IMR-90 (cell line): ENCODE data around the gene DOCK2. TPM values are rescaled to one million over a fixed set of nuclear protein-coding genes. Genes with fewer than 3 reads are reported as not detected.
A peak's percentile ranks its signal among the peaks of the same experiment; 100 is the strongest.

Experiments
- ATAC-seq: fragments of 200-7000 bp; cut with Tn5 transposase; 2 replicates; pipeline ENCODE4 v1.9.1; 2020; ENCODE audit warnings: low read depth, mild to moderate bottlenecking, moderate library complexity
- BruUV-seq: library from RNA; stranded (reverse); fragments of 400-500 nt; replicated peaks from 2 replicates; lab custom pipeline; 2021; lab: Mats Ljungman, UMichigan
- CTCF ChIA-PET: fragments of 300-600 bp; formaldehyde crosslinking; extraction: SDS; loops from one replicate; lab custom pipeline; 2021; ENCODE audit warnings: antibody characterized with exemption; lab: Yijun Ruan, JAX
- POLR2A ChIA-PET: fragments of 300-600 bp; sonication (Branson Sonifier 250); formaldehyde crosslinking; loops from one replicate; lab custom pipeline; 2022; ENCODE audit warnings: antibody characterized with exemption; ENCODE audit not compliant: unreplicated experiment; lab: Charles Lee
- DNase-seq: peaks from one replicate; pipeline ENCODE4 v3.0.0; 2013
- H2AFZ ChIP-seq: replicated peaks from 2 replicates; pipeline ENCODE3; 2013; ENCODE audit warnings: low read length, mild to moderate bottlenecking; ENCODE audit not compliant: poor library complexity
- H2AK5ac ChIP-seq: 2 replicates; pipeline ENCODE4 v1.6.1; 2013; ENCODE audit warnings: low read depth, low read length, inconsistent platforms
- H2AK9ac ChIP-seq: replicated peaks from 2 replicates; pipeline ENCODE3; 2013; ENCODE audit warnings: mild to moderate bottlenecking, low read depth, low read length, moderate library complexity; ENCODE audit not compliant: poor library complexity
- H2BK120ac ChIP-seq: 2 replicates; pipeline ENCODE4 v1.6.1; 2013; ENCODE audit warnings: low read depth, low read length, inconsistent platforms
- H2BK15ac ChIP-seq: 3 replicates; pipeline ENCODE4 v1.6.1; 2013; ENCODE audit warnings: low read depth, low read length, inconsistent platforms
- H2BK20ac ChIP-seq: 2 replicates; pipeline ENCODE4 v1.6.1; 2013; ENCODE audit warnings: low read depth, mild to moderate bottlenecking, inconsistent platforms, low read length, moderate library complexity
- H2BK5ac ChIP-seq: 2 replicates; pipeline ENCODE4 v1.6.1; 2013; ENCODE audit warnings: mild to moderate bottlenecking, low read depth, low read length, inconsistent platforms; ENCODE audit not compliant: poor library complexity, severe bottlenecking
- H3K14ac ChIP-seq: replicated peaks from 2 replicates; pipeline ENCODE4 v1.6.1; 2013; ENCODE audit warnings: low read depth, low read length, inconsistent platforms
- H3K18ac ChIP-seq: 2 replicates; pipeline ENCODE4 v1.6.1; 2013; ENCODE audit warnings: low read depth, low read length, control low read depth
- H3K23ac ChIP-seq: 2 replicates; pipeline ENCODE4 v1.6.1; 2013; ENCODE audit warnings: low read depth, low read length, inconsistent platforms
- H3K27ac ChIP-seq: 2 replicates; pipeline ENCODE4 v1.5.1; 2013; ENCODE audit warnings: mild to moderate bottlenecking, control low read depth, low read length; ENCODE audit not compliant: insufficient read depth
- H3K27me3 ChIP-seq: 2 replicates; pipeline ENCODE4 v1.6.1; 2013; ENCODE audit warnings: low read length; ENCODE audit not compliant: control insufficient read depth, insufficient read depth
- H3K36me3 ChIP-seq: 2 replicates; pipeline ENCODE4 v1.6.1; 2013; ENCODE audit warnings: low read length, mixed read lengths; ENCODE audit not compliant: control insufficient read depth, insufficient read depth
- H3K4ac ChIP-seq: 2 replicates; pipeline ENCODE4 v1.6.1; 2013; ENCODE audit warnings: low read depth, low read length, inconsistent platforms
- H3K4me1 ChIP-seq: 2 replicates; pipeline ENCODE4 v1.6.1; 2013; ENCODE audit warnings: low read length, mixed read lengths; ENCODE audit not compliant: control insufficient read depth, insufficient read depth
- H3K4me2 ChIP-seq: 2 replicates; pipeline ENCODE4 v1.6.1; 2013; ENCODE audit warnings: low read depth, mild to moderate bottlenecking, control low read depth, low read length, moderate library complexity
- H3K4me3 ChIP-seq: 2 replicates; pipeline ENCODE4 v1.5.1; 2013; ENCODE audit warnings: low read depth, mild to moderate bottlenecking, control low read depth, low read length, moderate library complexity; ENCODE audit not compliant: insufficient read depth
- H3K56ac ChIP-seq: 2 replicates; pipeline ENCODE4 v1.6.1; 2013; ENCODE audit warnings: low read length, inconsistent platforms; ENCODE audit not compliant: insufficient read depth; ENCODE audit errors: extremely low read depth
- H3K79me1 ChIP-seq, 2 experiments: 2 replicates each; pipeline ENCODE4 v1.6.1; 2013; ENCODE audit warnings: low read length in 2 of 2, inconsistent platforms in 1 of 2, low read depth in 1 of 2
- H3K9ac ChIP-seq: 2 replicates; pipeline ENCODE4 v1.6.1; 2013; ENCODE audit warnings: low read depth, low read length, control low read depth
- H3K9me1 ChIP-seq: 2 replicates; pipeline ENCODE4 v1.6.1; 2013; ENCODE audit warnings: low read length, inconsistent platforms; ENCODE audit not compliant: insufficient read depth
- H3K9me3 ChIP-seq: 2 replicates; pipeline ENCODE4 v1.6.1; 2013; ENCODE audit warnings: low read length; ENCODE audit not compliant: control insufficient read depth, insufficient read depth
- H4K20me1 ChIP-seq: 2 replicates; pipeline ENCODE4 v1.6.1; 2013; ENCODE audit warnings: low read length, inconsistent platforms; ENCODE audit not compliant: insufficient read depth
- H4K5ac ChIP-seq: 2 replicates; pipeline ENCODE4 v1.6.1; 2013; ENCODE audit warnings: mild to moderate bottlenecking, low read depth, low read length, control low read depth
- H4K8ac ChIP-seq, 2 experiments: 2 replicates each; pipeline ENCODE4 v1.6.1; 2013; ENCODE audit warnings: low read depth in 2 of 2, low read length in 2 of 2, control low read depth in 1 of 2, inconsistent platforms in 1 of 2
- H4K91ac ChIP-seq: 2 replicates; pipeline ENCODE4 v1.6.1; 2013; ENCODE audit warnings: low read depth, low read length, inconsistent platforms; ENCODE audit not compliant: insufficient read depth
- CEBPB ChIP-seq: IDR thresholded peaks from 2 replicates; pipeline ENCODE4 v1.6.1; 2012; ENCODE audit warnings: low read depth, low read length, improper control_type of control experiment
- RAD21 ChIP-seq: IDR thresholded peaks from 2 replicates; pipeline ENCODE4 v1.6.1; 2012; ENCODE audit warnings: low read length, improper control_type of control experiment
- WGBS, 2 experiments: methylation state at CpG; one replicate each; pipeline versions ENCODE4 v1.1.5 to v1.1.7; 2013; ENCODE audit warnings: missing lambda C conversion rate in 2 of 2; ENCODE audit not compliant: insufficient read length in 1 of 2; ENCODE audit errors: extremely low coverage in 2 of 2; 5-methylcytosine and 5-hydroxymethylcytosine counted together
- dilution Hi-C: fragments of 300-500 bp; cut with HindIII; formaldehyde crosslinking; loops from one replicate; pipeline ENCODE4 v1.14.3; 2018; ENCODE audit warnings: low sequenced_read_pairs; ENCODE audit not compliant: unreplicated experiment
- in situ Hi-C: fragments of 300-500 bp; cut with MboI; formaldehyde crosslinking; loops from 3 replicates; pipeline ENCODE4 v1.14.3; 2019; ENCODE audit warnings: low sequenced_read_pairs, inconsistent platforms, mixed read lengths
- intact Hi-C: fragments of 100-400 bp; cut with micrococcal nuclease; formaldehyde crosslinking; loops from 2 replicates; pipeline ENCODE4 v1.10.0; 2022
- polyA plus RNA-seq, 3 experiments: library from polyadenylated mRNA; depleted of rRNA; stranded (reverse); fragments of >200 nt; gene quantifications; 2 replicates each; pipeline ENCODE4 v1.2.3, GENCODE V29; 2012; ENCODE audit warnings: low replicate concordance in 1 of 3
- total RNA-seq: library from RNA; depleted of rRNA; stranded (reverse); fragments of >200 nt; gene quantifications from 2 replicates; pipeline ENCODE4 v1.2.3, GENCODE V29; 2012

DOCK2 gene
- total and polyA plus RNA-seq, 2 of the 4 experiments (the other 2 are of a cell fraction) = 0.72 to 3.0 TPM

- no peak for TF ChIP-seq RAD21
- TF ChIP-seq CEBPB = peak; percentile 47; the same call in 1 of the 2 replicates
- Histone ChIP-seq H3K56ac (peak overlapping the region; percentile 60; the same call in 1 of the 2 replicates), H4K8ac (peak overlapping the region; percentile 40 to 87), H2BK15ac (peak overlapping the region; percentile 26; the same call in 2 of the 3 replicates), H2AK9ac (peak overlapping the region; percentile 26), H2BK5ac (peak overlapping the region; percentile 85), H3K14ac (peak overlapping the region; percentile 91), H2BK120ac (peak overlapping the region; percentile 94), H3K27me3 (no peaks in the 10 kb centered on the region), H3K9ac (no peak overlapping the region), H3K4me2 (no peak overlapping the region), H4K20me1 (no peaks in the 10 kb centered on the region), H2AK5ac (peak overlapping the region; percentile 72; the same call in 1 of the 2 replicates), H3K79me1 (peaks cover 20 to 60% of the 10 kb centered on the region in 2 experiments; a peak in 3 of 4 replicates), H3K36me3 (no peaks in the 10 kb centered on the region), H4K5ac (peak overlapping the region; percentile 81), H2BK20ac (peak overlapping the region; percentile 76), H3K27ac (peak overlapping the region; percentile 26; the same call in 1 of the 2 replicates), H3K4ac (peak overlapping the region; percentile 92), H3K18ac (peak overlapping the region; percentile 82; the same call in 1 of the 2 replicates), H2AFZ (peak overlapping the region; percentile 14), H3K9me1 (peaks cover 21% of the 10 kb centered on the region), H4K91ac (peak overlapping the region; percentile 85), H3K4me3 (no peak overlapping the region), H3K9me3 (no peaks in the 10 kb centered on the region), H3K23ac (peak overlapping the region; percentile 48; the same call in 1 of the 2 replicates), H3K4me1 (peaks cover 14% of the 10 kb centered on the region)
- ChIA-PET POLR2A (interaction anchor here (0.9 kb wide), 1 partner anchor 24 kb away, joined by 4 read pairs; no protein-coding TSS in a partner anchor), CTCF (interaction anchor here (2.2 kb wide), 1 partner anchor 34 kb away, joined by 11 read pairs; the partner anchor contains the start of gene INSYN2B)
- dilution Hi-C loops = no loop called here
- BruUV-seq = no TSS peak
- 66% methylated on average over 3 of the region's 5 CpGs; no CpG with 5 or more reads in 1 of the 2 experiments for WGBS, 2 experiments
- ATAC-seq (no peak), DNase-seq (peak; percentile 43)
- in situ Hi-C loops = no loop called here
- intact Hi-C loops = loop anchor here (10.0 kb wide), 1 partner anchor 142 kb away; no protein-coding TSS in a partner anchor
Observed at GRCh38 chr5:169946743-169947295, 309.7 kb downstream of the DOCK2 start.
